DND-41 (cell line): Measurements from ENCODE around the gene HGS.

ENCODE experiments used
- EZH2 ChIP-seq: IDR thresholded peaks from 3 replicates; pipeline ENCODE4 v1.6.1; 2012; ENCODE audit warnings: borderline replicate concordance, low read depth, mild to moderate bottlenecking, moderate library complexity, low read length, inconsistent platforms; ENCODE audit not compliant: severe bottlenecking
- TF ChIP-seq, protein P1 (sequence below): IDR thresholded peaks from 2 replicates; pipeline ENCODE4 v1.5.1; 2012; ENCODE audit warnings: borderline replicate concordance, low read length, moderate library complexity, mild to moderate bottlenecking; ENCODE audit not compliant: poor library complexity, severe bottlenecking; ENCODE audit errors: extremely low read depth

DNA sequence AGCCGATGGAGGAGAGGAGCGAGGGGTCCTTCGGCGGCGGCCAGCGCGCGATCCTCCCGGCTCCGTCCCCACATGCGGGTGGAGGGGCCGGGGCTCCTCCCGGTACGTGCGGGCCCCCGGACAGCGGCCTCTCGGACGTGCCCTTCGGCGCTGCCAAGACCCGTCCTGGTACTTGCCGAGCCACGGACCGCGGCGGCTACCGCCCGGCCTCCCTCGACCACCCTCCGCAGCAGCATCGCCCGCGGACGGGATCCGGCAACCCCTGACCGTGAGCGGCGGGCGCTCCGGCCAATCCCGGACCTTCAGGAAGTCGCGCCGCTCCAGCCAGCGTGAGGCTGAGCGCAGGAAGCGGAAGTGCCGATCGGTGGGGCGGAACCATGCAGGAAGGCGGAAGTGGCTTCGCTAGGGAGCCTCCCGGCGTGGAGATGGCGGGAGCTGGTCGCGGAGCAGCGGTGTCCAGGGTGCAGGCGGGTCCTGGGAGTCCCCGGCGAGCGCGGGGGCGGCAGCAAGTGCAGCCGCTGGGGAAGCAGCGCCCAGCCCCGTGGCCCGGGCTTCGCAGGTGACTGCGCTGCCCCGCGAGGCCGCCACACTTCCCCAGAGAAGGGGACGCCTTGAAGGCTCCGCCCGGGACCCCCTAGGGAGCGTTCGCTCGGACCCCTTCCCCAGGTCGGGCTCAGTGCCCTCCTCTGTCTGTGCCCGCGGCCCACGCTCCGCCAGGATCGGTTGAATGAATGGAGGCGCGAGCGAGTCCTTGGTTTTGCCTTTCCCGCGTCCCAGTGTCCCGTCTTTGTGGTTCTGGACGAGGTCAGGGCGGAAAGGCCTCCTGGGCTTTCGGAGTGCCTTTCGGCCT is 17.2 kb upstream of the HGS start, which contains the start of the genes CCDC137 and OXLD1:
- TF ChIP-seq, protein P1, sequence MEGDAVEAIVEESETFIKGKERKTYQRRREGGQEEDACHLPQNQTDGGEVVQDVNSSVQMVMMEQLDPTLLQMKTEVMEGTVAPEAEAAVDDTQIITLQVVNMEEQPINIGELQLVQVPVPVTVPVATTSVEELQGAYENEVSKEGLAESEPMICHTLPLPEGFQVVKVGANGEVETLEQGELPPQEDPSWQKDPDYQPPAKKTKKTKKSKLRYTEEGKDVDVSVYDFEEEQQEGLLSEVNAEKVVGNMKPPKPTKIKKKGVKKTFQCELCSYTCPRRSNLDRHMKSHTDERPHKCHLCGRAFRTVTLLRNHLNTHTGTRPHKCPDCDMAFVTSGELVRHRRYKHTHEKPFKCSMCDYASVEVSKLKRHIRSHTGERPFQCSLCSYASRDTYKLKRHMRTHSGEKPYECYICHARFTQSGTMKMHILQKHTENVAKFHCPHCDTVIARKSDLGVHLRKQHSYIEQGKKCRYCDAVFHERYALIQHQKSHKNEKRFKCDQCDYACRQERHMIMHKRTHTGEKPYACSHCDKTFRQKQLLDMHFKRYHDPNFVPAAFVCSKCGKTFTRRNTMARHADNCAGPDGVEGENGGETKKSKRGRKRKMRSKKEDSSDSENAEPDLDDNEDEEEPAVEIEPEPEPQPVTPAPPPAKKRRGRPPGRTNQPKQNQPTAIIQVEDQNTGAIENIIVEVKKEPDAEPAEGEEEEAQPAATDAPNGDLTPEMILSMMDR, result no peak
- TF ChIP-seq EZH2, result no peak
